HepG2 (cell line): ENCODE measurements around the gene PHF19. TPM values are rescaled to one million over a fixed set of nuclear protein-coding genes. Genes with fewer than 3 reads are reported as not detected.
A peak's percentile ranks its signal among the peaks of the same experiment; 100 is the strongest.

Source experiments
- ATAC-seq: fragments of 200-7000 bp; cut with Tn5 transposase; 3 replicates; pipeline ENCODE4 v1.9.1; 2020; ENCODE audit warnings: mild to moderate bottlenecking, moderate library complexity
- BruUV-seq: library from RNA; stranded (reverse); fragments of 400-500 nt; replicated peaks from 2 replicates; lab custom pipeline; 2021; lab: Mats Ljungman, UMichigan
- CTCF ChIA-PET: fragments of 300-600 bp; formaldehyde crosslinking; extraction: SDS; loops from one replicate; lab custom pipeline; 2021; ENCODE audit warnings: low total read pairs, inconsistent platforms, low intra/inter-chr PET ratio; lab: Yijun Ruan, JAX
- POLR2A ChIA-PET: fragments of 350-600 bp; sonication (Branson Sonifier 250); formaldehyde crosslinking; loops from one replicate; lab custom pipeline; 2020; ENCODE audit warnings: antibody characterized with exemption, inconsistent platforms; lab: Yijun Ruan, JAX
- DNase-seq: peaks from one replicate; pipeline ENCODE4 v3.0.0-alpha.2; 2015; ENCODE audit warnings: low spot score
- FAIRE-seq: peaks from 3 replicates; lab custom pipeline; 2011; peaks lifted over from hg19 to GRCh38; lab: Jason Lieb, UNC
- H2AFZ ChIP-seq: one replicate; pipeline ENCODE4 v1.6.1; 2011; ENCODE audit warnings: low read length, inconsistent platforms
- H3K27ac ChIP-seq: fragments of 300-600 bp; 3 replicates; pipeline ENCODE4 v1.8.0; 2011; ENCODE audit warnings: mixed run types, mild to moderate bottlenecking, mixed read lengths, low read length, inconsistent platforms; ENCODE audit not compliant: insufficient read depth; ENCODE audit errors: extremely low read length
- H3K27me3 ChIP-seq, 2 experiments: fragments of 200-600 bp in 1 of 2; 2 replicates in 1 of 2; 3 replicates in 1 of 2; pipeline versions ENCODE4 v1.6.0 to v1.8.0; 2011; ENCODE audit warnings: low read length in 2 of 2, mild to moderate bottlenecking in 2 of 2, moderate library complexity in 2 of 2, inconsistent platforms in 1 of 2; ENCODE audit not compliant: insufficient read depth in 2 of 2, control insufficient read depth in 1 of 2
- H3K36me3 ChIP-seq, 2 experiments: fragments of 200-600 bp in 1 of 2; replicated peaks in 1 of 2; 2 replicates in 1 of 2; 3 replicates in 1 of 2; pipeline versions ENCODE4 v1.5.1 to v1.8.0; 2011; ENCODE audit warnings: low read length in 2 of 2, inconsistent platforms in 1 of 2; ENCODE audit not compliant: insufficient read depth in 2 of 2, control insufficient read depth in 1 of 2
- H3K4me1 ChIP-seq: 2 replicates; pipeline ENCODE4 v1.5.1; 2012; ENCODE audit warnings: low read length, inconsistent platforms; ENCODE audit not compliant: insufficient read depth
- H3K4me2 ChIP-seq: 2 replicates; pipeline ENCODE4 v1.6.0; 2011; ENCODE audit warnings: low read depth, low read length, inconsistent platforms
- H3K4me3 ChIP-seq, 3 experiments: fragments of 200-600 bp in 1 of 3; sonication (generic), shearing (Covaris generic) in 1 of 3; replicated peaks in 1 of 3; 2 replicates each; pipeline ENCODE4 v1.5.1; 2011 to 2016; ENCODE audit warnings: low read length in 3 of 3, inconsistent platforms in 2 of 3, low read depth in 2 of 3, mild to moderate bottlenecking in 2 of 3, control low read depth in 1 of 3, mixed read lengths in 1 of 3; ENCODE audit not compliant: insufficient read depth in 1 of 3
- H3K79me2 ChIP-seq: one replicate; pipeline ENCODE4 v1.6.1; 2011; ENCODE audit warnings: low read length, inconsistent platforms; ENCODE audit not compliant: insufficient read depth
- H3K9ac ChIP-seq: 2 replicates; pipeline ENCODE4 v1.6.0; 2011; ENCODE audit warnings: mild to moderate bottlenecking, low read depth, low read length, inconsistent platforms; ENCODE audit not compliant: insufficient read depth
- H3K9me3 ChIP-seq: 2 replicates; pipeline ENCODE4 v1.5.1; 2012; ENCODE audit warnings: mild to moderate bottlenecking, low read length
- H4K20me1 ChIP-seq: 2 replicates; pipeline ENCODE4 v1.6.0; 2011; ENCODE audit warnings: inconsistent platforms, mild to moderate bottlenecking, low read length, moderate library complexity; ENCODE audit not compliant: insufficient read depth
- CCAR2 ChIP-seq: fragments of 200-400 bp; formaldehyde crosslinking; optimal IDR thresholded peaks from 2 replicates; pipeline ENCODE3; 2018; ENCODE audit warnings: low read depth, mild to moderate bottlenecking, low read length, moderate library complexity
- MTA1 ChIP-seq: sonication (generic); formaldehyde crosslinking; IDR thresholded peaks from 2 replicates; pipeline ENCODE4 v1.4.0; 2020; ENCODE audit warnings: missing genetic modification reagents, mild to moderate bottlenecking, borderline replicate concordance
- PCBP1 ChIP-seq: fragments of 200-400 bp; formaldehyde crosslinking; IDR thresholded peaks from 2 replicates; pipeline ENCODE4 v1.6.1; 2017; ENCODE audit warnings: mild to moderate bottlenecking, low read depth, low read length, borderline replicate concordance
- POLR2G ChIP-seq: fragments of 200-400 bp; formaldehyde crosslinking; IDR thresholded peaks from 2 replicates; pipeline ENCODE4 v1.6.1; 2018; ENCODE audit warnings: mild to moderate bottlenecking, low read depth, low read length, moderate library complexity
- SALL2 ChIP-seq: sonication (generic); formaldehyde crosslinking; IDR thresholded peaks from 2 replicates; pipeline ENCODE4 v1.8.1; 2023; ENCODE audit warnings: mild to moderate bottlenecking, missing genetic modification reagents, inconsistent platforms
- TAF1 ChIP-seq: sonication (generic); formaldehyde crosslinking; IDR thresholded peaks from 2 replicates; pipeline ENCODE4 v1.4.0; 2020; ENCODE audit warnings: missing genetic modification reagents
- ZFX ChIP-seq: sonication (generic); formaldehyde crosslinking; IDR thresholded peaks from 2 replicates; pipeline ENCODE4 v1.4.0; 2020; ENCODE audit warnings: mild to moderate bottlenecking, low read depth, missing genetic modification reagents, moderate library complexity
- ZNF10 ChIP-seq: sonication (generic); formaldehyde crosslinking; IDR thresholded peaks from 2 replicates; pipeline ENCODE4 v1.4.0; 2020; ENCODE audit warnings: mild to moderate bottlenecking, low read depth, missing genetic modification reagents, borderline replicate concordance
- ZNF143 ChIP-seq: sonication (generic); formaldehyde crosslinking; IDR thresholded peaks from 2 replicates; pipeline ENCODE4 v1.4.0; 2020; ENCODE audit warnings: missing genetic modification reagents
- ZNF784 ChIP-seq: sonication (generic); formaldehyde crosslinking; IDR thresholded peaks from 2 replicates; pipeline ENCODE4 v1.5.1; 2020; ENCODE audit warnings: missing genetic modification reagents, mild to moderate bottlenecking, borderline replicate concordance
- ZZZ3 ChIP-seq: sonication (generic); formaldehyde crosslinking; IDR thresholded peaks from 2 replicates; pipeline ENCODE4 v1.4.0; 2020; ENCODE audit warnings: missing genetic modification reagents, mild to moderate bottlenecking, borderline replicate concordance
- WGBS: methylation state at CpG from one replicate; pipeline ENCODE4 v1.1.6; 2017; ENCODE audit warnings: low lambda C conversion rate; 5-methylcytosine and 5-hydroxymethylcytosine counted together
- in situ Hi-C: cut with HindIII; loops from 2 replicates; pipeline ENCODE4 v1.10.0; 2017; ENCODE audit warnings: low pct_unique_long_range_greater_than_20kb; ENCODE audit not compliant: extremely low pct_ligation_motif_present
- intact Hi-C: fragments of 100-400 bp; cut with micrococcal nuclease; formaldehyde crosslinking; loops from one replicate; pipeline ENCODE4 v1.10.0; 2022; ENCODE audit not compliant: unreplicated experiment
- polyA plus RNA-seq, 8 experiments: library from polyadenylated mRNA; depleted of rRNA in 3 of 8; stranded (reverse) in 7 of 8; unstranded in 1 of 8; fragments of >200 nt; fragmentation: Illumina TruSeq in 4 of 8; extraction: Trizol in 4 of 8; gene quantifications; 2 replicates each; pipeline versions ENCODE4 v1.2.1 to v1.2.3, GENCODE V29; 2011 to 2016; ENCODE audit warnings: low read depth in 4 of 8, missing spikeins in 1 of 8, mixed read lengths in 1 of 8; ENCODE audit not compliant: insufficient read depth in 1 of 8
- total RNA-seq, 5 experiments: library from RNA; depleted of rRNA; stranded (reverse); fragments of >200 nt; fragmentation: Illumina TruSeq; extraction: Trizol; gene quantifications; 2 replicates each; pipeline ENCODE4 v1.2.3, GENCODE V29; 2016; ENCODE audit warnings: low read depth in 1 of 5
- TF ChIP-seq, protein P1 (sequence below): sonication (generic); formaldehyde crosslinking; IDR thresholded peaks from 2 replicates; pipeline ENCODE4 v1.8.0; 2022; ENCODE audit warnings: low read depth, missing genetic modification reagents
- TF ChIP-seq, protein P2 (sequence below): sonication (generic); formaldehyde crosslinking; IDR thresholded peaks from 2 replicates; pipeline ENCODE4 v1.9.0; 2022; ENCODE audit warnings: low read depth, missing genetic modification reagents

The PHF19 gene
- total and polyA plus RNA-seq, 2 of the 13 experiments (the other 11 are each of a cell fraction or from before 2014, with no cell fraction given): 29.7 to 41.3 TPM

- Histone ChIP-seq H2AFZ (no peak overlapping the region), H3K4me3 (no peak overlapping the region), H3K27me3 (no peaks in the 10 kb centered on the region), H3K36me3 (peaks cover 5 to 20% of the 10 kb centered on the region in 2 experiments), H3K9me3 (no peaks in the 10 kb centered on the region), H3K4me1 (peaks cover 18% of the 10 kb centered on the region), H3K27ac (no peak overlapping the region), H3K4me2 (no peak overlapping the region), H3K9ac (no peak overlapping the region), H3K79me2 (no peaks in the 10 kb centered on the region), H4K20me1 (no peaks in the 10 kb centered on the region)
- in situ Hi-C loops (no loop called here), intact Hi-C loops (no loop called here)
- ChIA-PET POLR2A (no interaction called here), CTCF (no interaction called here)
- BruUV-seq: TSS peak; percentile 15
- TF ChIP-seq ZFX (CRISPR knock-in tag): no peak
- peak; percentile 51; the same call in 1 of the 2 replicates for TF ChIP-seq POLR2G
- TF ChIP-seq SALL2: no peak
- TF ChIP-seq, protein P1, sequence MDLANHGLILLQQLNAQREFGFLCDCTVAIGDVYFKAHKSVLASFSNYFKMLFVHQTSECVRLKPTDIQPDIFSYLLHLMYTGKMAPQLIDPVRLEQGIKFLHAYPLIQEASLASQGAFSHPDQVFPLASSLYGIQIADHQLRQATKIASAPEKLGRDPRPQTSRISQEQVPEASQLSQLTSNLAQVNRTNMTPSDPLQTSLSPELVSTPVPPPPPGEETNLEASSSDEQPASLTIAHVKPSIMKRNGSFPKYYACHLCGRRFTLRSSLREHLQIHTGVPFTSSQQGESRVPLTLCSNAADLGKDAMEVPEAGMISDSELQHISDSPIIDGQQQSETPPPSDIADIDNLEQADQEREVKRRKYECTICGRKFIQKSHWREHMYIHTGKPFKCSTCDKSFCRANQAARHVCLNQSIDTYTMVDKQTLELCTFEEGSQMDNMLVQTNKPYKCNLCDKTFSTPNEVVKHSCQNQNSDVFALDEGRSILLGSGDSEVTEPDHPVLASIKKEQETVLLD (CRISPR knock-in tag): no peak
- ATAC-seq (no peak), FAIRE-seq (no peak), DNase-seq (no peak)
- WGBS: 95% methylated on average over 3 of the region's 3 CpGs
Observed at GRCh38 chr9:120854596-120855327, 22.2 kb downstream of the PHF19 start.

- Histone ChIP-seq H3K4me2 (no peak overlapping the region), H3K9ac (no peak overlapping the region), H3K9me3 (no peaks in the 10 kb centered on the region), H3K27ac (no peak overlapping the region), H3K4me1 (peaks cover 18% of the 10 kb centered on the region), H4K20me1 (no peaks in the 10 kb centered on the region), H3K36me3 (peaks cover 0 to 10% of the 10 kb centered on the region in 2 experiments; a peak in 2 of 5 replicates), H3K79me2 (no peaks in the 10 kb centered on the region), H3K4me3 (no peak overlapping the region), H2AFZ (no peak overlapping the region), H3K27me3 (no peaks in the 10 kb centered on the region)
- no peak for FAIRE-seq
- CTCF ChIA-PET: no interaction called here
- no peak for DNase-seq
- intact Hi-C loops (no loop called here), in situ Hi-C loops (no loop called here)
- ATAC-seq: no peak
- POLR2A ChIA-PET: interaction anchor here (1.0 kb wide), 1 partner anchor 15 kb away, joined by 4 read pairs; no protein-coding TSS in a partner anchor
- WGBS: 98% methylated on average over 6 of the region's 6 CpGs
- BruUV-seq: no TSS peak
- TF ChIP-seq ZNF784 (no peak), CCAR2 (no peak), MTA1 (CRISPR knock-in tag) (no peak), PCBP1 (no peak), ZNF143 (CRISPR knock-in tag) (no peak), TAF1 (no peak), ZNF10 (CRISPR knock-in tag) (no peak), ZZZ3 (CRISPR knock-in tag) (no peak)
- TF ChIP-seq, protein P2, sequence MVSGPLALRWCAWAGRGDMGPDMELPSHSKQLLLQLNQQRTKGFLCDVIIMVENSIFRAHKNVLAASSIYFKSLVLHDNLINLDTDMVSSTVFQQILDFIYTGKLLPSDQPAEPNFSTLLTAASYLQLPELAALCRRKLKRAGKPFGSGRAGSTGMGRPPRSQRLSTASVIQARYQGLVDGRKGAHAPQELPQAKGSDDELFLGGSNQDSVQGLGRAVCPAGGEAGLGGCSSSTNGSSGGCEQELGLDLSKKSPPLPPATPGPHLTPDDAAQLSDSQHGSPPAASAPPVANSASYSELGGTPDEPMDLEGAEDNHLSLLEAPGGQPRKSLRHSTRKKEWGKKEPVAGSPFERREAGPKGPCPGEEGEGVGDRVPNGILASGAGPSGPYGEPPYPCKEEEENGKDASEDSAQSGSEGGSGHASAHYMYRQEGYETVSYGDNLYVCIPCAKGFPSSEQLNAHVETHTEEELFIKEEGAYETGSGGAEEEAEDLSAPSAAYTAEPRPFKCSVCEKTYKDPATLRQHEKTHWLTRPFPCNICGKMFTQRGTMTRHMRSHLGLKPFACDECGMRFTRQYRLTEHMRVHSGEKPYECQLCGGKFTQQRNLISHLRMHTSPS (CRISPR knock-in tag): no peak
Observed at GRCh38 chr9:120853198-120853597, 23.8 kb downstream of the PHF19 start.
